ENCODE data around the gene PLA2G4C. TPM values are rescaled to one million over a fixed set of nuclear protein-coding genes. Genes with fewer than 3 reads are reported as not detected.

The PLA2G4C gene
- total RNA-seq, 1 experiment from 2014 or later, result 4.5 TPM

DNA sequence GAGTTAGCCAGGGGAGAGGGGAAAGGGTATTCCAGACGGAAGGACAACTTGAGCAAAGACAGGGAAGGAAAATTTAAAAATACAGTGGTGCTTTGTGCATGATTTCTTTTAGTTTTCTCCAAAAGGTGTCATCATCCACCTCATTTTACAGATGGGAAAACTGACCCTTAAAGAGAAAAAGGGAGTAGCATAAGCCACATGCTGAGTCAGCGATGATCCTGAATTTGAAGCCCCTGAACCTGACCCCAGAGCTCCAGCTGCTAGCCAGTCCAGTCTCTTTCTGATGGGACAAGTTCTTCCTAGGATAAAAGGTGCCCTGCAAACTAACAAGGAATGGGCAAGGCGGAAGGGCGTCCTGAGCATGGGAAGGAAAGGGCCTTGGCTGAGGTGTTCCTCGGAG lies 77.0 kb downstream of the PLA2G4C start (continued):
- TF ChIP-seq CBFB (CRISPR knock-in tag; IDR thresholded peaks at IDR 0.05; ENCODE audit: low read depth) (no peak), GABPB1 (CRISPR knock-in tag; IDR thresholded peaks at IDR 0.05) (no peak), CREB1 (CRISPR knock-in tag; IDR thresholded peaks at IDR 0.05) (no peak), RELA (CRISPR knock-in tag; IDR thresholded peaks at IDR 0.05; ENCODE audit: borderline replicate concordance) (no peak)
- TF ChIP-seq, protein P1, sequence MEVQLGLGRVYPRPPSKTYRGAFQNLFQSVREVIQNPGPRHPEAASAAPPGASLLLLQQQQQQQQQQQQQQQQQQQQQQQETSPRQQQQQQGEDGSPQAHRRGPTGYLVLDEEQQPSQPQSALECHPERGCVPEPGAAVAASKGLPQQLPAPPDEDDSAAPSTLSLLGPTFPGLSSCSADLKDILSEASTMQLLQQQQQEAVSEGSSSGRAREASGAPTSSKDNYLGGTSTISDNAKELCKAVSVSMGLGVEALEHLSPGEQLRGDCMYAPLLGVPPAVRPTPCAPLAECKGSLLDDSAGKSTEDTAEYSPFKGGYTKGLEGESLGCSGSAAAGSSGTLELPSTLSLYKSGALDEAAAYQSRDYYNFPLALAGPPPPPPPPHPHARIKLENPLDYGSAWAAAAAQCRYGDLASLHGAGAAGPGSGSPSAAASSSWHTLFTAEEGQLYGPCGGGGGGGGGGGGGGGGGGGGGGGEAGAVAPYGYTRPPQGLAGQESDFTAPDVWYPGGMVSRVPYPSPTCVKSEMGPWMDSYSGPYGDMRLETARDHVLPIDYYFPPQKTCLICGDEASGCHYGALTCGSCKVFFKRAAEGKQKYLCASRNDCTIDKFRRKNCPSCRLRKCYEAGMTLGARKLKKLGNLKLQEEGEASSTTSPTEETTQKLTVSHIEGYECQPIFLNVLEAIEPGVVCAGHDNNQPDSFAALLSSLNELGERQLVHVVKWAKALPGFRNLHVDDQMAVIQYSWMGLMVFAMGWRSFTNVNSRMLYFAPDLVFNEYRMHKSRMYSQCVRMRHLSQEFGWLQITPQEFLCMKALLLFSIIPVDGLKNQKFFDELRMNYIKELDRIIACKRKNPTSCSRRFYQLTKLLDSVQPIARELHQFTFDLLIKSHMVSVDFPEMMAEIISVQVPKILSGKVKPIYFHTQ (CRISPR knock-in tag; IDR thresholded peaks at IDR 0.05), result no peak
- TF ChIP-seq, protein P2, sequence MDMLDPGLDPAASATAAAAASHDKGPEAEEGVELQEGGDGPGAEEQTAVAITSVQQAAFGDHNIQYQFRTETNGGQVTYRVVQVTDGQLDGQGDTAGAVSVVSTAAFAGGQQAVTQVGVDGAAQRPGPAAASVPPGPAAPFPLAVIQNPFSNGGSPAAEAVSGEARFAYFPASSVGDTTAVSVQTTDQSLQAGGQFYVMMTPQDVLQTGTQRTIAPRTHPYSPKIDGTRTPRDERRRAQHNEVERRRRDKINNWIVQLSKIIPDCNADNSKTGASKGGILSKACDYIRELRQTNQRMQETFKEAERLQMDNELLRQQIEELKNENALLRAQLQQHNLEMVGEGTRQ (CRISPR knock-in tag; IDR thresholded peaks at IDR 0.05), result no peak

DNA sequence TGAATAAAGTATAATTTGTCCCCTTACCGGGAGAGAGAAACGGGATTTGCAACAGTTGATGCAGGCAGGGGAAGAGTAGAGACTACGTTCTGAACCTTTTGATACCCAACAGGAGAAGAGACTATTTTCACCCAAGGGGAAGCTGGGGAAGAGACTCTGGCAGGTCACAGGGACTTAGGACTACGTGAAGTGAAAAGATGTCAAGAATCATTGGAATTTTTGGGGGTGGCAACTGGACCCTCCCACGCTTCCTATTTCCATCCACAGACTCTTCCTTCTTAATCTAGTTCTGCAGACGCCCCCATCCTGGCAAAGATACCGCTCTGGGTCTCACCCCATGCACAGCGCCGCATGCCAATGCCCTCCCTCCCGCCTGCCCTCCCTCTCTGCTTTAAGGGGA lies 80.5 kb downstream of the PLA2G4C start:
- Mint-ChIP-seq H3K9me3 (peaks cover 11% of the 10 kb centered on the region), H3K4me1 (peaks cover 6% of the 10 kb centered on the region)

DNA sequence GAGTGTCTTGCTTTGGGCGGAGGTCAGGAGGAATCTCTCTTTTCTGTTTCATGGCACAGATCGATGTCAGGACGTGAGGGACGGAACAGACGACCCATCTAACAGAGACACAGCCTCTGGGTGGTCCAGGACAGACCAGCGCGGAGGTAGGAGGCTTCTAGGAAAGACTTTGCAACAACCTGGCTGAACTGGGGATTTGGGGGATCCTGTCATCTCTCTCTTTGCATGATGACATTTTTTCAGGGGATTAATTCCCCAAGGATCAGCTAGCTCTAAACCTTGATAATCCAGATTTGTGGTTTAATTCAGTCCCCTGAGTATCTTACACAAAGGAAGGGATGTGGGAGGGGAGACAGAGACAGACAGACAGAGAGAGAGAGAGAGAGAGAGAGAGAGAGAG lies 81.2 kb downstream of the PLA2G4C start:
- H3K9me3 Mint-ChIP-seq, result peaks cover 11% of the 10 kb centered on the region
- ChIA-PET POLR2A (no interaction called here), CTCF (interaction anchor here (0.8 kb wide), 1 partner anchor 32 kb away, joined by 3 read pairs; no protein-coding TSS in a partner anchor)
- peaks cover 10% of the 10 kb centered on the region; the same call in 1 of the 2 replicates for H3K27me3 Mint-ChIP-seq (ENCODE audit: low read depth)
- H3K4me3 Mint-ChIP-seq, result no peak overlapping the region
- TF ChIP-seq NFYB (CRISPR knock-in tag; conservative IDR thresholded peaks at IDR 0.05; ENCODE audit: low read depth) (no peak), PRDM15 (CRISPR knock-in tag; IDR thresholded peaks at IDR 0.05) (no peak), SMAD3 (CRISPR knock-in tag; IDR thresholded peaks at IDR 0.05; ENCODE audit: borderline replicate concordance) (no peak), ETV6 (CRISPR knock-in tag; IDR thresholded peaks at IDR 0.05) (no peak)
- no peak overlapping the region for H3K27ac Mint-ChIP-seq
- H3K36me3 Mint-ChIP-seq, result no peaks in the 10 kb centered on the region
- ATAC-seq (no peak), DNase-seq (ENCODE audit: low spot score) (no peak)
- H3K4me1 Mint-ChIP-seq, result peaks cover 11% of the 10 kb centered on the region

More for the DNA sequence above, 80.5 kb downstream of the PLA2G4C start:
- CTCF ChIA-PET, result no interaction called here
- TF ChIP-seq, protein P3, sequence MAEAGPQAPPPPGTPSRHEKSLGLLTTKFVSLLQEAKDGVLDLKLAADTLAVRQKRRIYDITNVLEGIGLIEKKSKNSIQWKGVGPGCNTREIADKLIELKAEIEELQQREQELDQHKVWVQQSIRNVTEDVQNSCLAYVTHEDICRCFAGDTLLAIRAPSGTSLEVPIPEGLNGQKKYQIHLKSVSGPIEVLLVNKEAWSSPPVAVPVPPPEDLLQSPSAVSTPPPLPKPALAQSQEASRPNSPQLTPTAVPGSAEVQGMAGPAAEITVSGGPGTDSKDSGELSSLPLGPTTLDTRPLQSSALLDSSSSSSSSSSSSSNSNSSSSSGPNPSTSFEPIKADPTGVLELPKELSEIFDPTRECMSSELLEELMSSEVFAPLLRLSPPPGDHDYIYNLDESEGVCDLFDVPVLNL (CRISPR knock-in tag; IDR thresholded peaks at IDR 0.05; ENCODE audit: borderline replicate concordance, low read depth), result no peak
- TF ChIP-seq ZNF138 (CRISPR knock-in tag; conservative IDR thresholded peaks at IDR 0.05) (no peak), CREB1 (CRISPR knock-in tag; IDR thresholded peaks at IDR 0.05) (no peak)
- no peak overlapping the region for H3K27ac Mint-ChIP-seq
- no peaks in the 10 kb centered on the region for H3K36me3 Mint-ChIP-seq
- no peak overlapping the region for H3K4me3 Mint-ChIP-seq
- no peak for DNase-seq (ENCODE audit: low spot score)
- POLR2A ChIA-PET, result no interaction called here
- no peak for ATAC-seq
- H3K27me3 Mint-ChIP-seq (ENCODE audit: low read depth), result peaks cover 10% of the 10 kb centered on the region; the same call in 1 of the 2 replicates

All from WTC11 (cell line).